ENCODE data around the gene CINP. TPM values are rescaled to one million over a fixed set of nuclear protein-coding genes. Genes with fewer than 3 reads are reported as not detected.
"Not testable (repeated sequence)": the region's sequence is repeated elsewhere in the genome, so short reads cannot be mapped to it uniquely, and the experiment has no call there.

Gene CINP
- polyA plus RNA-seq, 1 experiment, result 58.5 TPM

GRCh38 chr14:102359341-102359740 lies 3.3 kb downstream of the CINP start:
- no peaks in the 10 kb centered on the region for H3K9me3 ChIP-seq (ENCODE audit: control insufficient read depth, insufficient read depth, low read length)
- H3K27me3 ChIP-seq (ENCODE audit: control insufficient read depth, insufficient read depth, low read length), result no peaks in the 10 kb centered on the region
- H3K4me3 ChIP-seq (ENCODE audit: low read depth, low read length), result no peak overlapping the region
- DNase-seq (ENCODE audit: low read depth, low spot score), result no peak
- no peak overlapping the region for H3K27ac ChIP-seq (ENCODE audit: low read depth, low read length)
- no peak for TF ChIP-seq CTCF (IDR thresholded peaks at IDR 0.05; ENCODE audit: low read depth, low read length)
- CTCF ChIA-PET, result no interaction called here
- POLR2A ChIA-PET, result no interaction called here

GRCh38 chr14:102356280-102356679 lies 6.4 kb downstream of the CINP start:
- Histone ChIP-seq H3K4me3 (ENCODE audit: low read depth, low read length) (no peak overlapping the region), H3K27me3 (ENCODE audit: control insufficient read depth, insufficient read depth, low read length) (no peaks in the 10 kb centered on the region), H3K27ac (ENCODE audit: low read depth, low read length) (no peak overlapping the region), H3K9me3 (ENCODE audit: control insufficient read depth, insufficient read depth, low read length) (no peaks in the 10 kb centered on the region)
- ChIA-PET POLR2A (no interaction called here), CTCF (interaction anchor here (1.4 kb wide), 1 partner anchor 82 kb away, joined by 3 read pairs; no protein-coding TSS in a partner anchor)
- TF ChIP-seq CTCF (IDR thresholded peaks at IDR 0.05; ENCODE audit: low read depth, low read length), result no peak
- DNase-seq (ENCODE audit: low read depth, low spot score), result no peak

- POLR2A ChIA-PET, result no interaction called here
- CTCF ChIA-PET, result interaction anchor here (1.0 kb wide), 1 partner anchor 9 kb away, joined by 3 read pairs; no protein-coding TSS in a partner anchor
- no peak overlapping the region for H3K4me3 ChIP-seq (ENCODE audit: low read depth, low read length)
- TF ChIP-seq CTCF (IDR thresholded peaks at IDR 0.05; ENCODE audit: low read depth, low read length), result no peak
- no peak for DNase-seq (ENCODE audit: low read depth, low spot score)
- H3K27me3 ChIP-seq (ENCODE audit: control insufficient read depth, insufficient read depth, low read length), result no peaks in the 10 kb centered on the region
- H3K9me3 ChIP-seq (ENCODE audit: control insufficient read depth, insufficient read depth, low read length), result no peaks in the 10 kb centered on the region
- no peak overlapping the region for H3K27ac ChIP-seq (ENCODE audit: low read depth, low read length)
Measured at GRCh38 chr14:102353126-102353619, 9.5 kb downstream of the CINP start.

GRCh38 chr14:102352213-102352612 lies 10.5 kb downstream of the CINP start:
- CTCF ChIA-PET, result interaction anchor here (1.0 kb wide), 1 partner anchor 8 kb away, joined by 3 read pairs; no protein-coding TSS in a partner anchor
- Histone ChIP-seq H3K4me3 (ENCODE audit: low read depth, low read length) (no peak overlapping the region), H3K9me3 (ENCODE audit: control insufficient read depth, insufficient read depth, low read length) (no peaks in the 10 kb centered on the region), H3K27ac (ENCODE audit: low read depth, low read length) (no peak overlapping the region), H3K27me3 (ENCODE audit: control insufficient read depth, insufficient read depth, low read length) (no peaks in the 10 kb centered on the region)
- TF ChIP-seq CTCF (IDR thresholded peaks at IDR 0.05; ENCODE audit: low read depth, low read length), result no peak
- DNase-seq (ENCODE audit: low read depth, low spot score), result no peak
- POLR2A ChIA-PET, result interaction anchor here (1.3 kb wide), 1 partner anchor 10 kb away, joined by 3 read pairs; the partner anchor contains the start of genes CINP and TECPR2

GRCh38 chr14:102351593-102351992 lies 11.1 kb downstream of the CINP start:
- H3K4me3 ChIP-seq (ENCODE audit: low read depth, low read length); DNase-seq (ENCODE audit: low read depth, low spot score); H3K9me3 ChIP-seq (ENCODE audit: control insufficient read depth, insufficient read depth, low read length); CTCF ChIA-PET; H3K27me3 ChIP-seq (ENCODE audit: control insufficient read depth, insufficient read depth, low read length); H3K27ac ChIP-seq (ENCODE audit: low read depth, low read length): not testable (repeated sequence)
- POLR2A ChIA-PET, result interaction anchor here (1.3 kb wide), 1 partner anchor 11 kb away, joined by 3 read pairs; the partner anchor contains the start of genes CINP and TECPR2

Data from AG04450 (cell line).